KMS-11 (cell line): Measurements from ENCODE around the gene C1QL2.

ENCODE experiments used
- H2AFZ ChIP-seq: fragments of 200-600 bp; sonication (generic); 2 replicates; pipeline ENCODE4 v1.6.1; 2016; ENCODE audit warnings: antibody characterized with exemption, mixed run types, low read depth
- H3K27ac ChIP-seq: fragments of 200-600 bp; sonication (generic); 2 replicates; pipeline ENCODE4 v1.6.1; 2016; ENCODE audit warnings: mild to moderate bottlenecking, mixed run types
- H3K27me3 ChIP-seq: fragments of 200-600 bp; sonication (generic); 2 replicates; pipeline ENCODE4 v1.6.1; 2017; ENCODE audit warnings: mild to moderate bottlenecking, low read depth, mixed run types, moderate library complexity; ENCODE audit not compliant: insufficient read depth
- H3K36me3 ChIP-seq: fragments of 200-600 bp; sonication (generic); 2 replicates; pipeline ENCODE4 v1.6.1; 2017; ENCODE audit warnings: mild to moderate bottlenecking, mixed run types; ENCODE audit not compliant: insufficient read depth
- H3K4me1 ChIP-seq: fragments of 200-600 bp; sonication (generic); 2 replicates; pipeline ENCODE4 v1.6.1; 2016; ENCODE audit warnings: mild to moderate bottlenecking, low read depth, mixed run types; ENCODE audit not compliant: poor library complexity, severe bottlenecking
- H3K4me2 ChIP-seq: fragments of 200-600 bp; sonication (generic); 2 replicates; pipeline ENCODE4 v1.7.0; 2016; ENCODE audit warnings: mild to moderate bottlenecking, mixed run types
- H3K4me3 ChIP-seq: fragments of 200-600 bp; sonication (generic); IDR thresholded peaks from 2 replicates; pipeline ENCODE4 v1.6.1; 2017; ENCODE audit warnings: low read depth, low read length, mixed read lengths; ENCODE audit not compliant: insufficient read depth
- H3K79me2 ChIP-seq: fragments of 200-600 bp; sonication (generic); 2 replicates; pipeline ENCODE4 v1.6.1; 2016; ENCODE audit warnings: low read depth, mixed run types; ENCODE audit not compliant: insufficient read depth
- H3K9ac ChIP-seq: fragments of 200-600 bp; sonication (generic); 2 replicates; pipeline ENCODE4 v1.6.1; 2016; ENCODE audit warnings: mild to moderate bottlenecking, mixed run types
- H4K20me1 ChIP-seq: fragments of 200-600 bp; sonication (generic); 2 replicates; pipeline ENCODE4 v1.6.1; 2016; ENCODE audit warnings: mild to moderate bottlenecking, mixed run types; ENCODE audit not compliant: insufficient read depth
- CTCF ChIP-seq: fragments of 200-600 bp; sonication (generic); conservative IDR thresholded peaks from 2 replicates; pipeline ENCODE4 v1.6.1; 2017; ENCODE audit warnings: low read depth, mild to moderate bottlenecking, antibody characterized with exemption, low read length, moderate library complexity, mixed read lengths

C1QL2 gene

GRCh38 chr2:119137502-119137901 lies 21.0 kb downstream of the C1QL2 start:
- H2AFZ ChIP-seq, result no peak overlapping the region
- no peak for TF ChIP-seq CTCF
- no peak overlapping the region for H3K27ac ChIP-seq
- H3K4me3 ChIP-seq, result no peak overlapping the region
- H3K4me2 ChIP-seq, result no peak overlapping the region
- H3K9ac ChIP-seq, result no peak overlapping the region
- no peaks in the 10 kb centered on the region for H3K36me3 ChIP-seq
- no peaks in the 10 kb centered on the region for H3K27me3 ChIP-seq
- H4K20me1 ChIP-seq, result no peaks in the 10 kb centered on the region
- no peaks in the 10 kb centered on the region for H3K4me1 ChIP-seq
- H3K79me2 ChIP-seq, result no peaks in the 10 kb centered on the region

GRCh38 chr2:119136872-119137271 lies 21.7 kb downstream of the C1QL2 start:
- H4K20me1 ChIP-seq, result no peaks in the 10 kb centered on the region
- no peak for TF ChIP-seq CTCF
- no peak overlapping the region for H2AFZ ChIP-seq
- no peak overlapping the region for H3K4me3 ChIP-seq
- no peaks in the 10 kb centered on the region for H3K79me2 ChIP-seq
- H3K4me2 ChIP-seq, result no peak overlapping the region
- no peaks in the 10 kb centered on the region for H3K36me3 ChIP-seq
- H3K4me1 ChIP-seq, result no peaks in the 10 kb centered on the region
- no peaks in the 10 kb centered on the region for H3K27me3 ChIP-seq
- no peak overlapping the region for H3K9ac ChIP-seq
- no peak overlapping the region for H3K27ac ChIP-seq

DNA sequence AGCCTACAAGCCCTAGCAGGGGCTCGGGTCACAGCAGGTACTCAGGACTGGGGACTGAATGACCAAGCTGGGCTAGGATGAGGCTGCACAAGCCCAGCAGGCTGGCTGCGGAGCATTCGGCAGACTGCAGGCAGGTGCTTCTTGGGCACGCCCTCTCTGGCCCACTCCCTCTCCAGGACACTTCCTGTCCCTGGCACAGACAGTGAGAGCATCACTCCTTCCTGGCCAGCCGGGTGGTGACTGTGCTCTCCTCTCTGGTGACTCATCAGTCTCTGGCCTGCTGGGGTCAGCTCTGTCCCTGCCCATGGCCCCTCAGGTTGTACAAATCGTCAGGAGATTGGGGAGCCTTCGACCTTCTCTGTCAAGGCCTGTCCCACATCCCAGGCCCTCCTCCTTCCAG lies 22.5 kb downstream of the C1QL2 start:
- H2AFZ ChIP-seq, result no peak overlapping the region
- H3K9ac ChIP-seq, result no peak overlapping the region
- no peaks in the 10 kb centered on the region for H3K36me3 ChIP-seq
- no peak overlapping the region for H3K4me2 ChIP-seq
- no peaks in the 10 kb centered on the region for H3K4me1 ChIP-seq
- H3K79me2 ChIP-seq, result no peaks in the 10 kb centered on the region
- TF ChIP-seq CTCF, result no peak
- H4K20me1 ChIP-seq, result no peaks in the 10 kb centered on the region
- H3K4me3 ChIP-seq, result no peak overlapping the region
- no peak overlapping the region for H3K27ac ChIP-seq
- no peaks in the 10 kb centered on the region for H3K27me3 ChIP-seq

- Histone ChIP-seq H3K27ac (no peak overlapping the region), H3K4me2 (no peak overlapping the region), H3K4me1 (no peaks in the 10 kb centered on the region), H4K20me1 (no peaks in the 10 kb centered on the region), H3K27me3 (no peaks in the 10 kb centered on the region), H2AFZ (no peak overlapping the region), H3K9ac (no peak overlapping the region), H3K4me3 (no peak overlapping the region), H3K79me2 (no peaks in the 10 kb centered on the region), H3K36me3 (no peaks in the 10 kb centered on the region)
- TF ChIP-seq CTCF, result no peak
Observed at GRCh38 chr2:119134775-119135174, 23.8 kb downstream of the C1QL2 start.

DNA sequence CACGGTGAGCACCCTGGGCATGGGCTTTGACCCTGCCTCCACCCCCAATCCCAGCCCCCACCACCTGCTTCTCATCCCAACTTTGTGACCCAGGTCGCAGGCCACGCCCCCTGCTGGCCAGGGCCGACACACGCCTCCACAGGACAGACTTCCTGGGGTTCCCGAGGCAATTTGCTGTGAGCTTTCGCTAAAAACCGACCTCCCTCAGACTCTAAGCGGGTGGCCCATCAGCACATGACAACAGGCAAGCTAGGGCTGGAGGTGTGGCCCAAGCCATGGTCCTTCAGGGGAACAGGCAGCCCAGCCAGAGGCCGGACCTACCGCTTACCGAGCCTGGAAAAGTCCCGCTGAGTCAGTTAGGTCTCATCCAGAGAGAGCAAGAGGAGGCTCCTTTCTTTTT lies 31.9 kb downstream of the C1QL2 start:
- H3K27ac ChIP-seq, result no peak overlapping the region
- no peaks in the 10 kb centered on the region for H3K79me2 ChIP-seq
- no peaks in the 10 kb centered on the region for H3K27me3 ChIP-seq
- TF ChIP-seq CTCF, result peak; percentile 27; the same call in 1 of the 2 replicates
- no peaks in the 10 kb centered on the region for H4K20me1 ChIP-seq
- no peak overlapping the region for H3K9ac ChIP-seq
- no peaks in the 10 kb centered on the region for H3K36me3 ChIP-seq
- no peak overlapping the region for H3K4me3 ChIP-seq
- no peak overlapping the region for H2AFZ ChIP-seq
- no peaks in the 10 kb centered on the region for H3K4me1 ChIP-seq
- H3K4me2 ChIP-seq, result no peak overlapping the region
